Kidney epithelial cell (primary cell): Measurements from ENCODE around the gene PALLD. TPM values are rescaled to one million over a fixed set of nuclear protein-coding genes. Genes with fewer than 3 reads are reported as not detected.

Source experiments
- DNase-seq: peaks from one replicate; pipeline ENCODE4 v3.0.0-alpha.2; 2010; ENCODE audit warnings: low read depth
- H3K27me3 ChIP-seq: 2 replicates; pipeline ENCODE4 v1.6.0; 2011; ENCODE audit warnings: low read length; ENCODE audit not compliant: control insufficient read depth, insufficient read depth
- H3K36me3 ChIP-seq: 2 replicates; pipeline ENCODE4 v1.5.1; 2011; ENCODE audit warnings: low read length; ENCODE audit not compliant: control insufficient read depth, insufficient read depth
- H3K4me3 ChIP-seq: 2 replicates; pipeline ENCODE4 v1.5.1; 2011; ENCODE audit warnings: low read depth, mild to moderate bottlenecking, control low read depth, low read length
- CTCF ChIP-seq: IDR thresholded peaks from 2 replicates; pipeline ENCODE4 v1.5.1; 2011; ENCODE audit warnings: mild to moderate bottlenecking, moderate library complexity, low read length, control low read depth, inconsistent platforms; ENCODE audit not compliant: insufficient read depth, poor library complexity, severe bottlenecking
- total RNA-seq: library from RNA; depleted of rRNA; stranded (reverse); fragments of >200 nt; gene quantifications from 2 replicates; pipeline ENCODE4 v1.2.3, GENCODE V29; 2015

The PALLD gene
- total RNA-seq, 1 donor from 2014 or later, result 77.4 TPM

GRCh38 chr4:168716406-168717129 lies 219.7 kb downstream of the PALLD start:
- Histone ChIP-seq H3K27me3 (no peaks in the 10 kb centered on the region), H3K36me3 (no peaks in the 10 kb centered on the region), H3K4me3 (no peak overlapping the region)
- no peak for DNase-seq
- no peak for TF ChIP-seq CTCF

GRCh38 chr4:168717847-168718246 lies 221.0 kb downstream of the PALLD start:
- no peaks in the 10 kb centered on the region for H3K27me3 ChIP-seq
- no peak overlapping the region for H3K4me3 ChIP-seq
- DNase-seq, result no peak
- TF ChIP-seq CTCF, result no peak
- no peaks in the 10 kb centered on the region for H3K36me3 ChIP-seq

- no peak for DNase-seq
- H3K27me3 ChIP-seq, result no peaks in the 10 kb centered on the region
- H3K36me3 ChIP-seq, result no peaks in the 10 kb centered on the region
- TF ChIP-seq CTCF, result no peak
- H3K4me3 ChIP-seq, result no peak overlapping the region
Measured at GRCh38 chr4:168719725-168720124, 222.9 kb downstream of the PALLD start.

- DNase-seq, result no peak
- Histone ChIP-seq H3K36me3 (no peaks in the 10 kb centered on the region), H3K27me3 (no peaks in the 10 kb centered on the region), H3K4me3 (no peak overlapping the region)
- TF ChIP-seq CTCF, result no peak
Measured at GRCh38 chr4:168720396-168720900, 223.6 kb downstream of the PALLD start.

GRCh38 chr4:168722391-168722790 lies 225.5 kb downstream of the PALLD start:
- no peaks in the 10 kb centered on the region for H3K36me3 ChIP-seq
- no peak overlapping the region for H3K4me3 ChIP-seq
- no peaks in the 10 kb centered on the region for H3K27me3 ChIP-seq
- no peak for TF ChIP-seq CTCF
- no peak for DNase-seq

GRCh38 chr4:168723020-168723419 lies 226.2 kb downstream of the PALLD start:
- no peaks in the 10 kb centered on the region for H3K36me3 ChIP-seq
- no peak for TF ChIP-seq CTCF
- DNase-seq, result no peak
- no peaks in the 10 kb centered on the region for H3K27me3 ChIP-seq
- no peak overlapping the region for H3K4me3 ChIP-seq
